Activated T-helper 1 cell treated with Interleukin-2 at 50 U/mL for 16 hours (primary cell): ENCODE results near the gene ELOVL6.

Source experiments
- DNase-seq: peaks from one replicate; pipeline ENCODE4 v3.0.0-alpha.2; 2020; ENCODE audit warnings: low read depth

The ELOVL6 gene

GRCh38 chr4:110025718-110026117 is 172.7 kb downstream of the ELOVL6 start:
- DNase-seq, result no peak

GRCh38 chr4:110025056-110025455 is 173.4 kb downstream of the ELOVL6 start:
- DNase-seq, result no peak

DNA sequence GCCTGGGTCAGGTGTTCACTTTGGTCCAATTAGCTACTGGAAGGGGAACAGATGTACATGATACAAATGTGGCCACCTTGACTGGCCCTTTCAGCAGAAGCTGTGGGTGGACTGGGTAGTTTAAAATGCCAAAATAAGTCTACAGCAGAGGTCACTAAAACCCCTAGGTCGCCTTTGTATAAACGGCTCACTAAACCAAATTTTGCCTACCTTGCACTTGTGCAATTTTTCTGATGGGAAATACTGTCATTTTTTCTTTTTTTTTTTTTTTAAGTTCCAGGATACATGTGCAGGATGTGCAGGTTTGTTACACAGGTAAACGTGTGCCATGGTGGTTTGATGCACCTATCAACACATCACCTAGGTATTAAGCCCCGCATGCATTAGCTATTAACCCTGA is 176.0 kb downstream of the ELOVL6 start:
- DNase-seq, result no peak

GRCh38 chr4:110020646-110021443 is 177.6 kb downstream of the ELOVL6 start:
- DNase-seq, result no peak

- no peak for DNase-seq
Observed at GRCh38 chr4:110020139-110020538, 178.3 kb downstream of the ELOVL6 start.

- no peak for DNase-seq
Observed at GRCh38 chr4:110019153-110019552, 179.3 kb downstream of the ELOVL6 start.

DNA sequence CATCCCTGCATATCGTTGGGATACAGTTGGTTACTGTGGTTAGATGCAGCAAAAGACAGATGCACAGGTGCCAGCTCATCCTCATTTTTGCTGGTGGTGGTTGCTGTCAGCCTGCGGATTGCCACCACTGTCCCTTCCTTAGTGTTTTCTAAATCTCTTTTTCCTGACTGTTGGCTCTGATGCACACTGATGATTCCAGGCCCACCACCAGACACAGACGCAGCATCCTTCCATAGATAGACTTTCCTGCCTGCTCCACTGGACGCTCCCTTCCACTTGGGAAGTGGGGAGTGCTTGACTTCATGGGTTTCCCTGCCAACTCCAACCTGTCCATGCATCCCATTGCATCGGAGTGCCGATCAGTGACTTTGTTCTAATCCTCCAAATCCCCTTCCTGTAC is 184.2 kb downstream of the ELOVL6 start:
- no peak for DNase-seq

DNA sequence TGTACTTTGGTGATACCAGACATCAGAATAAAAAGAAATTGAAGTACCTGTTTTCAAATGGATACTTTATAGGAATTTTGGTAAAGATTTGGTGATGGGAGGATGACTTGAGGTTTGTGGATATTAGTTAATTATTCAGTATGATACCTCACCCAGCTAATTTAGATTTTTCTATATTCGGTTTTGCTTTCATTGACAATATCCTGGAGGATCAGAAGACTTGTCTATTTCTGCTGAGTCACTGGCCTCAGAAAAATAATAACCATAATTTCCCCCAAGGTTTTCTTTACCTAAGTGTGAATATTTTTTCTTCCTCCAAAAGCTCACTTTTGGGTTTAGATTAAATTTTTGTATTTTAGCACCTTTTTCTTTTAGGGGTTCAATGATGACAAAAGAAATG is 185.5 kb downstream of the ELOVL6 start:
- no peak for DNase-seq

GRCh38 chr4:110010797-110011196 is 187.6 kb downstream of the ELOVL6 start:
- DNase-seq, result no peak

DNA sequence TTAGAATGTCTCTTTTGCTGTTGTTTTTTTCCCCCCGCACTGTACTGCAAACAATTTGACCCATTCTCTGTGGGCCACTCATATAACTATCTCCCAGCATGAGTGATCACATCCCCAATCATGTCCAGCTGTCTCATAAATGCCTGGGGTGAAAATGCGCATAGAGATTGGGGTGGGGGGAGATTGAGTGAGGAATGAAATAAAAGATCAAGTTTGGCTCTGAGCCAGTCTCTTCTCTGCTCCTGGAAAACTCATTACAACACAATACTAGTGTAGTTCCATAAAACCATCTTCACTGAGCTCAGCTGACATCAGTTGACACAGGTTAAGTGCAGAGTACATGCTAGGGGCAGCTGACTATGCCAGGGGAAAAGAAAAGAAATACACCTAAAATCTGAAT is 188.9 kb downstream of the ELOVL6 start:
- no peak for DNase-seq

- no peak for DNase-seq
Observed at GRCh38 chr4:110008540-110008939, 189.9 kb downstream of the ELOVL6 start.

DNA sequence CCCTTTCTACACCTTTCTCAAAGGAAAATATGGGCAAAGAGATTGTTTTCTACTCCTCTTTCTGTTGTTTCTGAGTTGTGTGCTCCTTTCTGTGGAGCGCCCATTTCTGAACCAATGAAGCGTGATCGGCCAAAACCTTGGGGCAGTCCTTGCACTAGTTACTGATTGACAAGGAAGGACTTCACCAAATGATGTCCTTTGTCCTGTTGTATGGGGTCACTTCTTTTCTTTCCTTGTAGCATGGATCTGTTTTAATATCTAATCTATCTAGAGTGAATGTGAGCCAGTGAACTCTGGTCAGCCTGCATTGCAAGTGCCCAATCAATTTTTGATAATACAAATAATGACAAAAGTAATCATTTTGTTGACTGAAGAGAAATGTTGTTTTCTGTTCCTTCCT is 191.2 kb downstream of the ELOVL6 start:
- DNase-seq, result no peak

- no peak for DNase-seq
Observed at GRCh38 chr4:110005461-110006056, 192.9 kb downstream of the ELOVL6 start.

DNA sequence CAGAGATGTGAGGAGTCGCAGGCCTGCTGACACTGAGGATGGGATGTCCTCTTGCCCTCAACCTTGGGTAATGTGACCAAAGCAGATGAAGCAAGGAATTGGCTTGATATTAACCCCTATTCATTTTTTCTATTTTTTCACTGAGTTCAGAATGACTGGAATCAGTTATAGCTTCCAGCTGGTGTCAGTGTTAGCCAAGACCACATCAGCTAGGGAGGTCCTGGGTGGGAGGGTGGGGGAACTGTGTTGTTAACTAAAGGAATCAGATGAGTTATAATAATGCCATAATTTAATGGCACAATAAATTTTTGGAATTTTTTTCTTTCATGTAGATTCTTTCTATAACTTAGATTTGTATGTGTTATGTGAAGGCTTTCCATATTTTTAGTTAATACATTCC is 193.9 kb downstream of the ELOVL6 start:
- DNase-seq, result no peak

GRCh38 chr4:110003401-110004187 is 194.8 kb downstream of the ELOVL6 start:
- no peak for DNase-seq

GRCh38 chr4:110002326-110002725 is 196.1 kb downstream of the ELOVL6 start:
- no peak for DNase-seq

- DNase-seq, result no peak
Observed at GRCh38 chr4:109999585-109999912, 198.9 kb downstream of the ELOVL6 start.

- no peak for DNase-seq
Observed at GRCh38 chr4:109998867-109999584, 199.4 kb downstream of the ELOVL6 start.

GRCh38 chr4:109996526-109996925 is 201.9 kb downstream of the ELOVL6 start:
- DNase-seq, result no peak
